Natural killer cell (primary cell): ENCODE data around the gene PPP1R1B. TPM values are rescaled to one million over a fixed set of nuclear protein-coding genes. Genes with fewer than 3 reads are reported as not detected.
A peak's percentile ranks its signal among the peaks of the same experiment; 100 is the strongest.

Experiments used
- ATAC-seq, 3 donors: fragments of 150-1000 bp in 2 of 3; fragments of 200-7000 bp in 1 of 3; cut with Tn5 transposase; 1 replicate in 1 of 3; 2 replicates in 2 of 3; pipeline ENCODE4 v1.10.0; 2021; ENCODE audit warnings: mild to moderate bottlenecking in 2 of 3, moderate library complexity in 2 of 3
- DNase-seq, 2 donors: peaks; one replicate each; pipeline versions ENCODE4 v3.0.0 to v3.0.0-alpha.2; 2013 to 2021; ENCODE audit warnings: mixed read lengths in 1 of 2
- H3K27ac ChIP-seq: one replicate; pipeline ENCODE4 v1.5.1; 2013; ENCODE audit warnings: mild to moderate bottlenecking, low read length
- H3K27me3 ChIP-seq: one replicate; pipeline ENCODE4 v1.6.1; 2013; ENCODE audit warnings: low read length; ENCODE audit not compliant: control insufficient read depth, insufficient read depth
- H3K36me3 ChIP-seq: one replicate; pipeline ENCODE4 v1.6.1; 2013; ENCODE audit warnings: low read length; ENCODE audit not compliant: control insufficient read depth, insufficient read depth
- H3K4me1 ChIP-seq: one replicate; pipeline ENCODE4 v1.6.1; 2013; ENCODE audit warnings: low read length; ENCODE audit not compliant: control insufficient read depth, insufficient read depth
- H3K4me3 ChIP-seq: one replicate; pipeline ENCODE4 v1.5.1; 2013; ENCODE audit warnings: low read length
- H3K9me3 ChIP-seq: one replicate; pipeline ENCODE4 v1.6.1; 2013; ENCODE audit warnings: low read length; ENCODE audit not compliant: control insufficient read depth, insufficient read depth
- H3K27ac Mint-ChIP-seq, 2 donors: one replicate each; pipeline ENCODE4 v1.8.0; 2022; ENCODE audit warnings: mild to moderate bottlenecking in 2 of 2, mixed read lengths in 2 of 2, moderate library complexity in 1 of 2
- H3K27me3 Mint-ChIP-seq, 2 donors: one replicate each; pipeline ENCODE4 v1.8.0; 2022; ENCODE audit warnings: low read depth in 2 of 2, mixed read lengths in 2 of 2
- H3K36me3 Mint-ChIP-seq: one replicate; pipeline ENCODE4 v1.8.0; 2022; ENCODE audit warnings: mixed read lengths
- H3K4me1 Mint-ChIP-seq, 2 donors: one replicate each; pipeline ENCODE4 v1.8.0; 2022; ENCODE audit warnings: mixed read lengths in 2 of 2
- H3K4me3 Mint-ChIP-seq: one replicate; pipeline ENCODE4 v1.8.0; 2022; ENCODE audit warnings: mild to moderate bottlenecking, moderate library complexity, mixed read lengths
- H3K9me3 Mint-ChIP-seq, 2 donors: one replicate each; pipeline ENCODE4 v1.8.0; 2022; ENCODE audit warnings: mixed read lengths in 2 of 2
- WGBS: methylation state at CpG from one replicate; pipeline ENCODE4 v1.1.7; 2013; ENCODE audit warnings: missing lambda C conversion rate; ENCODE audit not compliant: insufficient coverage; 5-methylcytosine and 5-hydroxymethylcytosine counted together
- intact Hi-C: fragments of 100-400 bp; cut with micrococcal nuclease; formaldehyde crosslinking; loops from one replicate; pipeline ENCODE4 v1.14.2; 2022
- total RNA-seq, 4 donors: library from RNA; stranded (reverse); fragments of 120-200 nt in 1 of 4; gene quantifications; one replicate each; pipeline versions ENCODE4 v1.2.3 to v1.2.4, GENCODE V29; 2013 to 2022
- TF ChIP-seq, protein P1 (sequence below): fragments of 200-600 bp; IDR thresholded peaks from one replicate; pipeline ENCODE4 v1.8.0; 2022; ENCODE audit warnings: antibody characterized with exemption

PPP1R1B gene
- total RNA-seq, 3 donors from 2014 or later (not counting 1 experiment from before 2014, with no cell fraction given), result not detected

- Histone ChIP-seq H3K4me3 (no peak overlapping the region), H3K9me3 (no peaks in the 10 kb centered on the region), H3K27ac (no peak overlapping the region), H3K4me1 (no peaks in the 10 kb centered on the region), H3K27me3 (peaks cover 25% of the 10 kb centered on the region), H3K36me3 (no peaks in the 10 kb centered on the region)
- TF ChIP-seq, protein P1, sequence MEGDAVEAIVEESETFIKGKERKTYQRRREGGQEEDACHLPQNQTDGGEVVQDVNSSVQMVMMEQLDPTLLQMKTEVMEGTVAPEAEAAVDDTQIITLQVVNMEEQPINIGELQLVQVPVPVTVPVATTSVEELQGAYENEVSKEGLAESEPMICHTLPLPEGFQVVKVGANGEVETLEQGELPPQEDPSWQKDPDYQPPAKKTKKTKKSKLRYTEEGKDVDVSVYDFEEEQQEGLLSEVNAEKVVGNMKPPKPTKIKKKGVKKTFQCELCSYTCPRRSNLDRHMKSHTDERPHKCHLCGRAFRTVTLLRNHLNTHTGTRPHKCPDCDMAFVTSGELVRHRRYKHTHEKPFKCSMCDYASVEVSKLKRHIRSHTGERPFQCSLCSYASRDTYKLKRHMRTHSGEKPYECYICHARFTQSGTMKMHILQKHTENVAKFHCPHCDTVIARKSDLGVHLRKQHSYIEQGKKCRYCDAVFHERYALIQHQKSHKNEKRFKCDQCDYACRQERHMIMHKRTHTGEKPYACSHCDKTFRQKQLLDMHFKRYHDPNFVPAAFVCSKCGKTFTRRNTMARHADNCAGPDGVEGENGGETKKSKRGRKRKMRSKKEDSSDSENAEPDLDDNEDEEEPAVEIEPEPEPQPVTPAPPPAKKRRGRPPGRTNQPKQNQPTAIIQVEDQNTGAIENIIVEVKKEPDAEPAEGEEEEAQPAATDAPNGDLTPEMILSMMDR, result no peak
- ATAC-seq (no peak), DNase-seq (peak in 1 of 2 donors; percentile 66)
- Mint-ChIP-seq H3K27ac (no peak overlapping the region), H3K4me3 (no peak overlapping the region), H3K36me3 (no peaks in the 10 kb centered on the region), H3K27me3 (peaks cover 46 to 67% of the 10 kb centered on the region in 2 donors), H3K9me3 (peaks cover 0 to 4% of the 10 kb centered on the region in 2 donors), H3K4me1 (no peaks in the 10 kb centered on the region)
- 10% methylated on average over 22 of the region's 22 CpGs for WGBS
- intact Hi-C loops, result no loop called here
These were observed 34.5 kb upstream of the PPP1R1B start for GRCh38 chr17:39591958-39592954.

DNA sequence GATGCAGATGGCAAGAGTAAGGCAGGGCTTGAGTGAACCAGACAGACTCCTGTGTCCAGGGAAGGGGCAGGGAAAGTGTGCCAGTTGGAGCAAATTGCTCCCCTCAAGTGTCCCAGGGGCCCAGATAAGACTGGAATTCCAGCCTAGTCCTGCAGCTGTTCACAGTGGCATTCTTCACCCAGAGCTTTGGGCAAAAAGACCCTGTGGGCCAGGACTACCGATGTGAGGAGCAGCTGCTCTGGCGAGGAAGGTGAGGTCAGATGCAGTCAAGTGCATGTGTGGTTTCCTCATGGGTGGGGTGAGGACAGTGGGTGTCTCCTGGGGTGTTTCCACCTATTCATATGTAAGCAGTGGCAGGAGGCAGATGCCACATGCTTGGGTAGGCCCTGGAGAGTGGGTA, 33.4 kb upstream of the PPP1R1B start:
- no peak overlapping the region for H3K4me3 ChIP-seq
- DNase-seq (no peak), ATAC-seq (no peak)
- intact Hi-C loops, result no loop called here
- Mint-ChIP-seq H3K27ac (no peak overlapping the region), H3K4me1 (no peaks in the 10 kb centered on the region), H3K4me3 (no peak overlapping the region), H3K27me3 (peaks cover 57 to 62% of the 10 kb centered on the region in 2 donors), H3K36me3 (no peaks in the 10 kb centered on the region), H3K9me3 (peaks cover 0 to 4% of the 10 kb centered on the region in 2 donors)
- H3K4me1 ChIP-seq, result peaks cover 2% of the 10 kb centered on the region
- H3K27ac ChIP-seq, result no peak overlapping the region
- H3K9me3 ChIP-seq, result no peaks in the 10 kb centered on the region
- TF ChIP-seq, protein P1, result no peak
- WGBS, result 50% methylated on average over 2 of the region's 2 CpGs
- peaks cover 34% of the 10 kb centered on the region for H3K27me3 ChIP-seq
- H3K36me3 ChIP-seq, result no peaks in the 10 kb centered on the region

DNA sequence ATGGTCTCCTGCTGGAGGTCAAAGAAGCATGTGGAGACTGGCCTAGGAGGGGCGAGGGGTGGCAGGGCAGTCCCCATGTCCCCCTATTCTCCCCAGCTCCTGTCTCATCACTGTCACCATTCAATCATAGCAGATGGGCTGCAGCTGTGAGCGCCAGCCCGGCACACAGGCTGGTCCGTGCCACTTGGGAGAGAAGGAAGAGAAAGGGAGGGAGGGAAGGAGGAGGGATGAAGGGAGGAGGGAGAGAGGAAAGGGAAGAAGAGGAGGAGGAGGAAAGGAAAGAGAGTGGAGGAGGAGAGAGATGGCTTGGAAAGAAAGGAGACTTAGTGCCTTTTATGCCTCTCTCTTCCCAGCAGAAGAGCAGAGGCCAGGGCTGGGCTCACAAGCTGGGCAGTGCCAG, 31.5 kb upstream of the PPP1R1B start:
- Histone ChIP-seq H3K4me1 (peaks cover 7% of the 10 kb centered on the region), H3K27me3 (peaks cover 46% of the 10 kb centered on the region), H3K9me3 (no peaks in the 10 kb centered on the region), H3K4me3 (no peak overlapping the region), H3K36me3 (no peaks in the 10 kb centered on the region), H3K27ac (no peak overlapping the region)
- 16% methylated on average over 4 of the region's 4 CpGs for whole genome bisulfite sequencing
- intact Hi-C loops, result no loop called here
- Mint-ChIP-seq H3K36me3 (no peaks in the 10 kb centered on the region), H3K9me3 (peaks cover 0 to 4% of the 10 kb centered on the region in 2 donors), H3K27ac (no peak overlapping the region), H3K27me3 (peaks cover 53 to 67% of the 10 kb centered on the region in 2 donors), H3K4me1 (peaks cover 0 to 5% of the 10 kb centered on the region in 2 donors), H3K4me3 (no peak overlapping the region)
- TF ChIP-seq, protein P1, result no peak
- DNase-seq, result no peak
- no peak for ATAC-seq
